Gastroesophageal sphincter (tissue), 3 donors: ENCODE data around the gene TIMMDC1.

Experiments used
- CTCF ChIP-seq, 4 experiments: fragments of 200-600 bp in 2 of 4; fragments of 450-650 bp in 2 of 4; sonication (generic) in 1 of 4; IDR thresholded peaks; one replicate each; pipeline ENCODE4 v1.5.1; 2017 to 2019; ENCODE audit warnings: antibody characterized with exemption in 4 of 4, mild to moderate bottlenecking in 2 of 4, moderate library complexity in 2 of 4
- EP300 ChIP-seq: sonication (generic); formaldehyde crosslinking; IDR thresholded peaks from one replicate; pipeline ENCODE4 v1.6.1; 2017; ENCODE audit warnings: antibody characterized with exemption, mild to moderate bottlenecking
- POLR2A ChIP-seq, 2 donors: fragments of 450-650 bp; IDR thresholded peaks; one replicate each; pipeline ENCODE4 v1.6.1; 2017; ENCODE audit warnings: antibody characterized with exemption in 2 of 2, mild to moderate bottlenecking in 2 of 2, moderate library complexity in 1 of 2

GRCh38 chr3:119527714-119528113 is 29.4 kb downstream of the TIMMDC1 start:
- TF ChIP-seq CTCF (IDR thresholded peaks at IDR 0.05), result no peak
- no peak for TF ChIP-seq EP300
- no peak for TF ChIP-seq POLR2A (IDR thresholded peaks at IDR 0.05)
